ENCODE measurements around the gene GBGT1. TPM values are rescaled to one million over a fixed set of nuclear protein-coding genes. Genes with fewer than 3 reads are reported as not detected.

The GBGT1 gene
- total and polyA plus RNA-seq, 8 donors, result 1.2 to 37.9 (median 22.6) TPM

DNA sequence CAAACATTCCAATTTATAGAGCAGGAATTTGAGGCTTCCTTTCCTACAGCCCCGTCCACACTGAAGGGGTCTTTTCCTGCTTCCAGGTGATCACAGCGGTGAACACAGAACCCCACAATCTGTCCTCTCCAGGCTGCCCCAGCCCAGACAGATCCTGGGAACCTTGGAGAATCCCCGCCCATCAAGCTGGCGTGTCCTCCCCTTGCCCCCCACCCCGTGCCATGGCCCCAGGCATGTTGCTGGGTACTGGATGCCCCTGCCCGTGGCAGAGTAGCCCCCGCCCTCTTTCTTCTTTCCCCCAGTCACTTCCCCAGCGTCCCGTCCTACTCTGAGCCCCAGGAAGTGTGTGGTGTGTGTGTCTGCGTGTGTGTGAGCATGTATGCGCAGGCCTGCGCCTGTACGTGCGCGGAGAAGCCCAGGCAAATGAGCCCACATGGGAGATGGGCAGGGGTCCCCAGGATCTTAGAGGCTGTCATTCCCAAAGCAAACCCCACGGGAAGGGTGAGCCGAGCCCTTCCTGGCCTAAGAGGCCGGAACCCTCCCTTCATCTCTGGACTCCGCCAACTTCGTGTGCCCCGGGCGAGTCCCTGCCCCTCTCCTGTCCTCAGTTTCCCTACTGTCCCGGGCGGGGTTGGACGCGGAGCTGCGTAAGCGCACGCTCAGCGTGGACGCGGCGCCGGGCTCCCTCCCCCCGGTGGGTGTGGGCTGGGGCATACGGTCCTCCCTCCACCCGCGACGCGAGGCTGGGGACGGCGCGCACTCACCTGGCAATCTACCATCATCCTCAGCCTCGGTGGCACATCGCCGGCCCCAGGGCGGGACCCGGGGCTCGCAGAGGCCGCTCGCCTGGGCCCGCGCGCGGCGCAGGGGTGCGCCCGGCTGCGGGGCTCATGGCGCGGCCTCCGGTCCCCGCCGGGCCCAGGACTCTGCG is 15.2 kb downstream of the GBGT1 start:
- 2 to 9% (median 4%) methylated on average over 21 to 65 of the region's 65 CpGs for WGBS, 5 donors
- TF ChIP-seq POLR2AphosphoS5 (IDR thresholded peaks at IDR 0.05) (peak in 1 of 3 donors; percentile 31), EP300 (IDR thresholded peaks at IDR 0.05) (no peak)
- Histone ChIP-seq H3K36me3 (peaks cover 0 to 4% (median 0%) of the 10 kb centered on the region in 4 donors), H3K27ac (peak overlapping the region; percentile 86 to 94 (median 93)), H3K4me3 (peak overlapping the region; percentile 60 to 78 (median 74)), H3K27me3 (no peaks in the 10 kb centered on the region), H3K9me3 (no peaks in the 10 kb centered on the region), H3K4me1 (peaks cover 36 to 70% (median 52%) of the 10 kb centered on the region in 4 donors)
- intact Hi-C loops (cut with DNase I; ENCODE audit: low total_unique reads), result loop anchor here (10.0 kb wide), 1 partner anchor 104 kb away; no protein-coding TSS in a partner anchor
- DNase-seq, result peak; percentile 68 to 80

DNA sequence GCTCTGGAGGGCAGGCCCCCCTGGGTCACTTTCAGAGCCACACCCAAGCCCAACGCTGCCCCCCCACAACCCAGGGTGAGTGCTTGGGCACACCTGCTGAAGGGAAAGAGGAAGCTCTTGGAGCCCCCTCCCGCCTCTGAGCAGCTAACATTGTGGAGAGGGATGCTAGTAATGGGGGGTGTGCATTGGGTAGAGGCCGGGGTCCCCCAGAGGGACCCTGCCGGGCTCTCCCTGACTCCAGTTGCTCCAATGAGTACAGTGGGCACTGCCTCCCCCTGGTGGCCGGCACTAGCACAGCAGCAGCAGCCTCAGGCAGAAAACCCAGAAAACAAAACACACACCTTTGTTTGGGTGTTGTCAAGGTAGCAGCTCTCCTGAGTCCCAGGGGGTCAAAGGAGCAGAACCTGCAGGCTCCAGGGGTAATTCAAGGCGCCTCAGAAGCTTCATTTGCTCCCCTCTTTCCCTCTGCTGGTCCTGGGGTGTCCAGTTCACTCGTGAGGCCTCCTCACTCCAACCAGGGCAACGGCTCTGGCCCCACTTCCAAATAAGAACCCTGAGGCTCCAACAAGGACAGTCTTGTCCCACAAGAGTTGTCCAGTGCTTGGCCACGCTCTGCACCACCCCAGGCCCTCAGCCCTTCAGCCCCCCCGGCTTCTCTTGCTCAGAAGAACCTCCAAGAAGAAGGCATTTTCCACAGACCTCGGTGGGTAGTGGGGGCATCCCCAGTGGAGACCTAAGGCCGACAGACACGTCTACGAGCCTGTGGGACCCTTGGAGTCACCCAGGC is 16.1 kb downstream of the GBGT1 start:
- Histone ChIP-seq H3K36me3 (no peaks in the 10 kb centered on the region), H3K9me3 (no peaks in the 10 kb centered on the region), H3K4me1 (peaks cover 44 to 70% (median 58%) of the 10 kb centered on the region in 4 donors), H3K27me3 (no peaks in the 10 kb centered on the region), H3K4me3 (peak overlapping the region; percentile 60 to 78 (median 74)), H3K27ac (peak overlapping the region; percentile 86 to 94 (median 93))
- intact Hi-C loops (cut with DNase I; ENCODE audit: low total_unique reads), result loop anchor here (2.0 to 10.0 kb wide), 2 partner anchors 45 to 103 kb away; no protein-coding TSS in a partner anchor
- peak; percentile 85 to 94 for DNase-seq
- TF ChIP-seq POLR2AphosphoS5 (IDR thresholded peaks at IDR 0.05), result peak in 1 of 3 donors; percentile 48
- no peak for TF ChIP-seq POLR2A (IDR thresholded peaks at IDR 0.05)
- TF ChIP-seq, protein P1, sequence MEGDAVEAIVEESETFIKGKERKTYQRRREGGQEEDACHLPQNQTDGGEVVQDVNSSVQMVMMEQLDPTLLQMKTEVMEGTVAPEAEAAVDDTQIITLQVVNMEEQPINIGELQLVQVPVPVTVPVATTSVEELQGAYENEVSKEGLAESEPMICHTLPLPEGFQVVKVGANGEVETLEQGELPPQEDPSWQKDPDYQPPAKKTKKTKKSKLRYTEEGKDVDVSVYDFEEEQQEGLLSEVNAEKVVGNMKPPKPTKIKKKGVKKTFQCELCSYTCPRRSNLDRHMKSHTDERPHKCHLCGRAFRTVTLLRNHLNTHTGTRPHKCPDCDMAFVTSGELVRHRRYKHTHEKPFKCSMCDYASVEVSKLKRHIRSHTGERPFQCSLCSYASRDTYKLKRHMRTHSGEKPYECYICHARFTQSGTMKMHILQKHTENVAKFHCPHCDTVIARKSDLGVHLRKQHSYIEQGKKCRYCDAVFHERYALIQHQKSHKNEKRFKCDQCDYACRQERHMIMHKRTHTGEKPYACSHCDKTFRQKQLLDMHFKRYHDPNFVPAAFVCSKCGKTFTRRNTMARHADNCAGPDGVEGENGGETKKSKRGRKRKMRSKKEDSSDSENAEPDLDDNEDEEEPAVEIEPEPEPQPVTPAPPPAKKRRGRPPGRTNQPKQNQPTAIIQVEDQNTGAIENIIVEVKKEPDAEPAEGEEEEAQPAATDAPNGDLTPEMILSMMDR (IDR thresholded peaks at IDR 0.05), result peak in 6 of 7 experiments; percentile 77 to 99 (median 98)
- 12 to 20% (median 15%) methylated on average over 8 to 14 of the region's 14 CpGs for WGBS, 5 donors

DNA sequence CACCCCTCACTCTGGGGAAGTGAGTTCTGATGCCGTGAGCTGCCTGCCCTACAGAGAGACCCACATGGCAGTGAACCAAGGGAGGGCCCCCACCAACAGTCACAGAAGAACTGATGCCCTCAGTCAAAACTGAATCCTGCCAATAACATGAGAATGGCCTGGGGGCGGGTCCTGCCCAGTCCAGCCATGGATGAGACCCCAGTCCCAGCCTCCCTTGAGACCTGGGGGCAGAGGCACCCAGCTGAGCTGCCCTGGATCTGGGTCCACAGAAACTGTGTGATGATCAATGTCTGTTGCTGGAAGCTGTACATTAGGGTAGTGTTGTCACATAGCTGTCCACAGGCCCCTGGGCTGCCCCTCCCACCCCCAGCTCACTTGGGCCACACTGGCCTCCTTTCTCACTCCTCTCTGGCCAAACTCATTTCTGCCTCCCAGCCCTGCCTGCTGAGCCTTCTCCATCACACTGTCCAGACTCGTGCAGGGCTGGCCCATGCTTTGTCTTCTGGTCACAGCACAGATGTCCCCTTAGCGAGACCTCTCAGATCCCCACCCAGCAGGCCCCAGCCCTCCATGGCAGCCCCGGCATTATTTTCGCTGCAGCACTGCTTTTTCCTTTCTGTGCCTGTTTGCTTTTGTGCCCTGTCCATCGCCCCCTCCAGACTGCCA is 16.8 kb downstream of the GBGT1 start:
- no peaks in the 10 kb centered on the region for H3K36me3 ChIP-seq
- WGBS, 5 donors, result 52 to 66% (median 61%) methylated on average over 7 of the region's 7 CpGs
- H3K27ac ChIP-seq, result peak overlapping the region in 2 of 5 donors; percentile 93 to 94
- H3K4me3 ChIP-seq, result peak overlapping the region in 2 of 4 donors; percentile 60 to 75
- TF ChIP-seq POLR2AphosphoS5 (IDR thresholded peaks at IDR 0.05) (no peak), POLR2A (IDR thresholded peaks at IDR 0.05) (no peak), EP300 (IDR thresholded peaks at IDR 0.05) (no peak)
- TF ChIP-seq, protein P1 (IDR thresholded peaks at IDR 0.05), result no peak
- DNase-seq, result no peak
- no peaks in the 10 kb centered on the region for H3K9me3 ChIP-seq
- peaks cover 51 to 75% (median 65%) of the 10 kb centered on the region in 4 donors for H3K4me1 ChIP-seq
- intact Hi-C loops (cut with DNase I; ENCODE audit: low total_unique reads), result loop anchor here (2.0 to 10.0 kb wide), 2 partner anchors 44 to 102 kb away; no protein-coding TSS in a partner anchor
- H3K27me3 ChIP-seq, result no peaks in the 10 kb centered on the region

DNA sequence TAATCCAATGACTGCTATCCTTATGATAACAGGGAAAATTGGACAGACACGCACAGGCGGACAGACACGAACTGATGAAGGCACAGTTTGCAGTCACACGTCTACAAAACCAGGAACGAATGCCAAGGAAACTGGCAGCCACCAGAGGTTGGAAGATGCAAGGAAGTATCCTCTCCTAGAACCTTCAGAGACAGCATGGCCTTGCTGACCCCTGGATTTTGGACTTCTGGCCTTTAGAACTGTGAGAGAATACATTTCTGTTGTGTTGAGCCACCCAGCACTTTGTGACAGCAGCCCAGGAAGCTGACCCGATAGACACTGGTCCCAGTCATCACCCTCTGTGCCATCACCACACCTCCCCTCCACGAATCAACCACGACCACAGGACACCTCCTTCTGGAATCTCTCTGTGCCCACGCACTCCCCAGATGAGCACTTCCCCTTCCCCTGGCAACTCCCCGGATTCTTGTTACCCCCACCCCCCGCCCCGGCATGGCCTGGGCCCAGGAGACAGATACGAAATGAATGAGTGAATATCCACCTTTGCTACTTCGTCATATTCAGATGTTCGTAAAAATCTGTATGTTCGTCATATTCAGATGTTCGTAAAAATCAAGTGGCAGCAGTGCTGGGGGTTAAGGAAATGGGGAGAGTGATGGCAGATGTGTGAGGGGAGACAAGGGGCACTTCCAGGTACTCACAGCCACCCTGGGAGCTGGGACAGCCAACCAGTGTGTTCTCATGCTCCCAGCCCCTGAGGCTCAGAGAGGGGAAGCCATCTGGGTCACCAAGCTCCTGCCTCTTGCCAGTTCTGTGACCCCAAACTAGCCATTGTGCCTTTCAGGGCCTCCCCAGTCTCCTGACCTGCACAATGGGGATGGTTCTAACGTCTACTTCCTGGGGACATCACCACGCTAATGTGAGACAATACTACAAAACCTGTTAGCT is 18.5 kb downstream of the GBGT1 start:
- DNase-seq, result no peak
- intact Hi-C loops (cut with DNase I; ENCODE audit: low total_unique reads), result loop anchor here (10.0 kb wide), 1 partner anchor 100 kb away; no protein-coding TSS in a partner anchor

More for the DNA sequence above, 18.5 kb downstream of the GBGT1 start:
- peak overlapping the region in 3 of 4 donors; percentile 34 to 44 (median 40) for H3K4me3 ChIP-seq
- H3K27me3 ChIP-seq, result no peaks in the 10 kb centered on the region
- TF ChIP-seq POLR2AphosphoS5 (IDR thresholded peaks at IDR 0.05) (no peak), POLR2A (IDR thresholded peaks at IDR 0.05) (no peak), EP300 (IDR thresholded peaks at IDR 0.05) (no peak)
- TF ChIP-seq, protein P1 (IDR thresholded peaks at IDR 0.05), result no peak
- peaks cover 52 to 87% (median 82%) of the 10 kb centered on the region in 4 donors for H3K4me1 ChIP-seq
- H3K27ac ChIP-seq, result peak overlapping the region in 3 of 5 donors; percentile 71 to 77 (median 73)
- H3K9me3 ChIP-seq, result no peaks in the 10 kb centered on the region
- WGBS, 5 donors, result 66 to 80% (median 74%) methylated on average over 19 of the region's 19 CpGs
- H3K36me3 ChIP-seq, result no peaks in the 10 kb centered on the region

Measured in stomach (tissue), 9 donors.